IgD-negative memory B cell (primary cell): ENCODE measurements around the gene TXNL4A. TPM values are rescaled to one million over a fixed set of nuclear protein-coding genes. Genes with fewer than 3 reads are reported as not detected.

ENCODE experiments used
- H3K27ac Mint-ChIP-seq, 3 donors: one replicate each; pipeline ENCODE4 v1.8.0; 2020 to 2022; ENCODE audit warnings: mild to moderate bottlenecking in 3 of 3, mixed read lengths in 3 of 3, moderate library complexity in 1 of 3
- H3K27me3 Mint-ChIP-seq: one replicate; pipeline ENCODE4 v1.8.0; 2021; ENCODE audit warnings: mixed read lengths
- H3K36me3 Mint-ChIP-seq: one replicate; pipeline ENCODE4 v1.8.0; 2020; ENCODE audit warnings: mild to moderate bottlenecking, mixed read lengths
- H3K4me1 Mint-ChIP-seq, 3 donors: one replicate each; pipeline ENCODE4 v1.8.0; 2020 to 2022; ENCODE audit warnings: mixed read lengths in 3 of 3, mild to moderate bottlenecking in 1 of 3
- H3K4me3 Mint-ChIP-seq, 4 donors: one replicate each; pipeline ENCODE4 v1.8.0; 2020 to 2022; ENCODE audit warnings: mild to moderate bottlenecking in 4 of 4, mixed read lengths in 4 of 4, moderate library complexity in 3 of 4
- H3K9me3 Mint-ChIP-seq, 3 donors: one replicate each; pipeline ENCODE4 v1.8.0; 2020 to 2021; ENCODE audit warnings: mixed read lengths in 3 of 3, mild to moderate bottlenecking in 1 of 3
- polyA plus RNA-seq: library from polyadenylated mRNA; unstranded; fragments of 300-500 nt; fragmentation: Illumina TruSeq; gene quantifications from one replicate; pipeline ENCODE4 v1.2.3, GENCODE V29; 2021

Gene TXNL4A
- polyA plus RNA-seq, 1 donor from 2014 or later: 222 TPM

- H3K27ac Mint-ChIP-seq: no peak overlapping the region
- no peaks in the 10 kb centered on the region for H3K27me3 Mint-ChIP-seq
- peaks cover 19 to 44% (median 27%) of the 10 kb centered on the region in 3 donors for H3K9me3 Mint-ChIP-seq
- H3K36me3 Mint-ChIP-seq: peaks cover 53% of the 10 kb centered on the region
- peak overlapping the region in 1 of 4 donors; percentile 60 for H3K4me3 Mint-ChIP-seq
- H3K4me1 Mint-ChIP-seq: peaks cover 3 to 8% (median 4%) of the 10 kb centered on the region in 3 donors
These were observed 54.6 kb downstream of the TXNL4A start for GRCh38 chr18:79933765-79934164.

GRCh38 chr18:79932907-79933306 is 55.5 kb downstream of the TXNL4A start:
- H3K36me3 Mint-ChIP-seq: peaks cover 57% of the 10 kb centered on the region
- H3K9me3 Mint-ChIP-seq: peaks cover 19 to 46% (median 25%) of the 10 kb centered on the region in 3 donors
- peak overlapping the region in 1 of 4 donors; percentile 43 for H3K4me3 Mint-ChIP-seq
- no peak overlapping the region for H3K27ac Mint-ChIP-seq
- peaks cover 4 to 8% (median 4%) of the 10 kb centered on the region in 3 donors for H3K4me1 Mint-ChIP-seq
- H3K27me3 Mint-ChIP-seq: no peaks in the 10 kb centered on the region

- no peaks in the 10 kb centered on the region for H3K27me3 Mint-ChIP-seq
- peaks cover 48% of the 10 kb centered on the region for H3K36me3 Mint-ChIP-seq
- no peak overlapping the region for H3K4me3 Mint-ChIP-seq
- peaks cover 4 to 8% (median 7%) of the 10 kb centered on the region in 3 donors for H3K4me1 Mint-ChIP-seq
- peaks cover 19 to 46% (median 23%) of the 10 kb centered on the region in 3 donors for H3K9me3 Mint-ChIP-seq
- no peak overlapping the region for H3K27ac Mint-ChIP-seq
These were observed 56.9 kb downstream of the TXNL4A start for GRCh38 chr18:79931475-79931874.

GRCh38 chr18:79930020-79930642 is 58.2 kb downstream of the TXNL4A start:
- peaks cover 37% of the 10 kb centered on the region for H3K36me3 Mint-ChIP-seq
- peak overlapping the region in 1 of 4 donors; percentile 27 for H3K4me3 Mint-ChIP-seq
- H3K27ac Mint-ChIP-seq: peak overlapping the region in 1 of 3 donors; percentile 42
- no peaks in the 10 kb centered on the region for H3K27me3 Mint-ChIP-seq
- H3K9me3 Mint-ChIP-seq: peaks cover 16 to 46% (median 23%) of the 10 kb centered on the region in 3 donors
- peaks cover 4 to 9% (median 8%) of the 10 kb centered on the region in 3 donors for H3K4me1 Mint-ChIP-seq

GRCh38 chr18:79928563-79928960 is 59.8 kb downstream of the TXNL4A start:
- H3K4me3 Mint-ChIP-seq: no peak overlapping the region

GRCh38 chr18:79927607-79928562 is 60.5 kb downstream of the TXNL4A start:
- no peaks in the 10 kb centered on the region for H3K27me3 Mint-ChIP-seq
- H3K4me3 Mint-ChIP-seq: no peak overlapping the region
- H3K9me3 Mint-ChIP-seq: peaks cover 11 to 33% (median 16%) of the 10 kb centered on the region in 3 donors
- peaks cover 30% of the 10 kb centered on the region for H3K36me3 Mint-ChIP-seq
- peaks cover 2 to 8% (median 6%) of the 10 kb centered on the region in 3 donors for H3K4me1 Mint-ChIP-seq
- no peak overlapping the region for H3K27ac Mint-ChIP-seq

More at GRCh38 chr18:79928563-79928960, 59.8 kb downstream of the TXNL4A start:
- Mint-ChIP-seq H3K36me3 (peaks cover 33% of the 10 kb centered on the region), H3K4me1 (peaks cover 4 to 9% (median 8%) of the 10 kb centered on the region in 3 donors), H3K27me3 (no peaks in the 10 kb centered on the region), H3K9me3 (peaks cover 13 to 38% (median 22%) of the 10 kb centered on the region in 3 donors), H3K27ac (no peak overlapping the region)

GRCh38 chr18:79926715-79927606 is 61.4 kb downstream of the TXNL4A start:
- H3K27me3 Mint-ChIP-seq: no peaks in the 10 kb centered on the region
- peaks cover 7 to 27% (median 11%) of the 10 kb centered on the region in 3 donors for H3K9me3 Mint-ChIP-seq
- no peak overlapping the region for H3K27ac Mint-ChIP-seq
- H3K4me1 Mint-ChIP-seq: peaks cover 0 to 7% (median 6%) of the 10 kb centered on the region in 3 donors
- no peak overlapping the region for H3K4me3 Mint-ChIP-seq
- peaks cover 22% of the 10 kb centered on the region for H3K36me3 Mint-ChIP-seq

GRCh38 chr18:79926306-79926705 is 62.1 kb downstream of the TXNL4A start:
- H3K4me1 Mint-ChIP-seq: peaks cover 0 to 6% (median 4%) of the 10 kb centered on the region in 3 donors
- no peak overlapping the region for H3K4me3 Mint-ChIP-seq
- H3K27ac Mint-ChIP-seq: no peak overlapping the region
- peaks cover 20% of the 10 kb centered on the region for H3K36me3 Mint-ChIP-seq
- H3K9me3 Mint-ChIP-seq: peaks cover 5 to 23% (median 11%) of the 10 kb centered on the region in 3 donors
- H3K27me3 Mint-ChIP-seq: no peaks in the 10 kb centered on the region

- no peak overlapping the region for H3K27ac Mint-ChIP-seq
- peaks cover 0 to 5% (median 3%) of the 10 kb centered on the region in 3 donors for H3K4me1 Mint-ChIP-seq
- H3K4me3 Mint-ChIP-seq: no peak overlapping the region
- H3K27me3 Mint-ChIP-seq: no peaks in the 10 kb centered on the region
- H3K9me3 Mint-ChIP-seq: peaks cover 4 to 15% (median 10%) of the 10 kb centered on the region in 3 donors
- peaks cover 18% of the 10 kb centered on the region for H3K36me3 Mint-ChIP-seq
These were observed 63.3 kb downstream of the TXNL4A start for GRCh38 chr18:79924814-79925731.

- no peak overlapping the region for H3K4me3 Mint-ChIP-seq
- H3K36me3 Mint-ChIP-seq: peaks cover 10% of the 10 kb centered on the region
- no peak overlapping the region for H3K27ac Mint-ChIP-seq
- H3K27me3 Mint-ChIP-seq: no peaks in the 10 kb centered on the region
- H3K9me3 Mint-ChIP-seq: peaks cover 0 to 5% (median 1%) of the 10 kb centered on the region in 3 donors
- H3K4me1 Mint-ChIP-seq: peaks cover 0 to 5% (median 3%) of the 10 kb centered on the region in 3 donors
These were observed 64.3 kb downstream of the TXNL4A start for GRCh38 chr18:79923896-79924585.

GRCh38 chr18:79922971-79923411 is 65.4 kb downstream of the TXNL4A start:
- no peak overlapping the region for H3K27ac Mint-ChIP-seq
- H3K27me3 Mint-ChIP-seq: no peaks in the 10 kb centered on the region
- H3K4me1 Mint-ChIP-seq: peaks cover 0 to 7% (median 1%) of the 10 kb centered on the region in 3 donors
- H3K36me3 Mint-ChIP-seq: peaks cover 6% of the 10 kb centered on the region
- no peaks in the 10 kb centered on the region for H3K9me3 Mint-ChIP-seq
- no peak overlapping the region for H3K4me3 Mint-ChIP-seq

GRCh38 chr18:79921984-79922965 is 66.1 kb downstream of the TXNL4A start:
- Mint-ChIP-seq H3K4me1 (peaks cover 0 to 7% (median 1%) of the 10 kb centered on the region in 3 donors), H3K27me3 (no peaks in the 10 kb centered on the region), H3K4me3 (no peak overlapping the region), H3K9me3 (no peaks in the 10 kb centered on the region), H3K36me3 (peaks cover 6% of the 10 kb centered on the region), H3K27ac (no peak overlapping the region)
